Colonic mucosa (tissue), 4 donors: ENCODE measurements around the gene NUDT9. TPM values are rescaled to one million over a fixed set of nuclear protein-coding genes. Genes with fewer than 3 reads are reported as not detected.
"Not testable (repeated sequence)": the region's sequence is repeated elsewhere in the genome, so short reads cannot be mapped to it uniquely, and the experiment has no call there.

Experiments used
- DNase-seq: peaks from one replicate; pipeline ENCODE4 v3.0.0-alpha.2; 2020
- H3K27ac ChIP-seq: fragments of 200-600 bp; one replicate; pipeline ENCODE4 v1.8.0; 2021
- H3K27me3 ChIP-seq: fragments of 200-600 bp; one replicate; pipeline ENCODE4 v1.8.0; 2021
- H3K36me3 ChIP-seq: fragments of 200-600 bp; one replicate; pipeline ENCODE4 v1.8.0; 2021
- H3K4me1 ChIP-seq: fragments of 200-600 bp; one replicate; pipeline ENCODE4 v1.8.0; 2021; ENCODE audit warnings: mild to moderate bottlenecking
- H3K4me3 ChIP-seq: fragments of 200-600 bp; one replicate; pipeline ENCODE4 v1.8.0; 2021
- H3K9ac ChIP-seq, 2 donors: one replicate each; pipeline ENCODE4 v1.7.0; 2013; ENCODE audit warnings: control low read depth in 2 of 2, low read depth in 2 of 2, low read length in 2 of 2
- H3K9me3 ChIP-seq: fragments of 200-600 bp; one replicate; pipeline ENCODE4 v1.8.0; 2021
- intact Hi-C: fragments of 100-400 bp; cut with DNase I; formaldehyde crosslinking; loops from one replicate; pipeline ENCODE4 v1.14.1; 2022
- total RNA-seq, 2 donors: library from RNA; stranded (reverse); fragmentation: NEBNext Ultra II Directional in 1 of 2; extraction: Animal tissue kit (Norgen Biotek cat#: 25700) in 1 of 2; gene quantifications; one replicate each; pipeline ENCODE4 v1.2.1, GENCODE V29; 2021
- TF ChIP-seq, protein P1 (sequence below): fragments of 200-600 bp; IDR thresholded peaks from one replicate; pipeline ENCODE4 v1.8.0; 2022; ENCODE audit warnings: antibody characterized with exemption, mild to moderate bottlenecking
- donor health status: healthy.
- donor health status: DM: no; HTN: no; CAD: no.
- donor health status: DM: no; HTN: no; CAD: no.

NUDT9 gene
- total RNA-seq, 2 donors from 2014 or later = 31.4 to 52.0 TPM

DNA sequence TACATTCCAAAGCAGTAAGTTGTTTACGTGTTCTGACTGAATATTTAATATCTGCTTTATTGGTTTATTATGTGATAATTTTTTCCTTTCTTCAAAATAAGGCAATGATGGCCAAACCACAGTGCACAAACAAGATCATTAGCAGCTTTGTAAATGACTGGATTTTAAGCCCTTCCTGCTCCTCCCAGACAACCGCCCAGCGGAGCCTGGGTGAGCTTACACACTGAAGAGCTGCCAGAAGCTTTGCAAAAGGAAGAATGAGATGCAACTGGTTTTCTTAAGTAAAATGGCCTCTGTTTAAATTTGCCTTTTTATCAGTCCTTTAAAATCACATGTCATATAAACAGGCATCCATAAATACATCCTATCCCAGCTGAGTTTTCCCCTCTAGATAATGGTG lies 54.6 kb downstream of the NUDT9 start:
- intact Hi-C loops = no loop called here
- H3K36me3 ChIP-seq = no peaks in the 10 kb centered on the region
- no peaks in the 10 kb centered on the region for H3K9me3 ChIP-seq
- no peak overlapping the region for H3K27ac ChIP-seq
- no peak for DNase-seq
- H3K4me3 ChIP-seq = no peak overlapping the region
- no peak overlapping the region for H3K9ac ChIP-seq
- H3K27me3 ChIP-seq = no peaks in the 10 kb centered on the region
- no peaks in the 10 kb centered on the region for H3K4me1 ChIP-seq
- TF ChIP-seq, protein P1, sequence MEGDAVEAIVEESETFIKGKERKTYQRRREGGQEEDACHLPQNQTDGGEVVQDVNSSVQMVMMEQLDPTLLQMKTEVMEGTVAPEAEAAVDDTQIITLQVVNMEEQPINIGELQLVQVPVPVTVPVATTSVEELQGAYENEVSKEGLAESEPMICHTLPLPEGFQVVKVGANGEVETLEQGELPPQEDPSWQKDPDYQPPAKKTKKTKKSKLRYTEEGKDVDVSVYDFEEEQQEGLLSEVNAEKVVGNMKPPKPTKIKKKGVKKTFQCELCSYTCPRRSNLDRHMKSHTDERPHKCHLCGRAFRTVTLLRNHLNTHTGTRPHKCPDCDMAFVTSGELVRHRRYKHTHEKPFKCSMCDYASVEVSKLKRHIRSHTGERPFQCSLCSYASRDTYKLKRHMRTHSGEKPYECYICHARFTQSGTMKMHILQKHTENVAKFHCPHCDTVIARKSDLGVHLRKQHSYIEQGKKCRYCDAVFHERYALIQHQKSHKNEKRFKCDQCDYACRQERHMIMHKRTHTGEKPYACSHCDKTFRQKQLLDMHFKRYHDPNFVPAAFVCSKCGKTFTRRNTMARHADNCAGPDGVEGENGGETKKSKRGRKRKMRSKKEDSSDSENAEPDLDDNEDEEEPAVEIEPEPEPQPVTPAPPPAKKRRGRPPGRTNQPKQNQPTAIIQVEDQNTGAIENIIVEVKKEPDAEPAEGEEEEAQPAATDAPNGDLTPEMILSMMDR = no peak

DNA sequence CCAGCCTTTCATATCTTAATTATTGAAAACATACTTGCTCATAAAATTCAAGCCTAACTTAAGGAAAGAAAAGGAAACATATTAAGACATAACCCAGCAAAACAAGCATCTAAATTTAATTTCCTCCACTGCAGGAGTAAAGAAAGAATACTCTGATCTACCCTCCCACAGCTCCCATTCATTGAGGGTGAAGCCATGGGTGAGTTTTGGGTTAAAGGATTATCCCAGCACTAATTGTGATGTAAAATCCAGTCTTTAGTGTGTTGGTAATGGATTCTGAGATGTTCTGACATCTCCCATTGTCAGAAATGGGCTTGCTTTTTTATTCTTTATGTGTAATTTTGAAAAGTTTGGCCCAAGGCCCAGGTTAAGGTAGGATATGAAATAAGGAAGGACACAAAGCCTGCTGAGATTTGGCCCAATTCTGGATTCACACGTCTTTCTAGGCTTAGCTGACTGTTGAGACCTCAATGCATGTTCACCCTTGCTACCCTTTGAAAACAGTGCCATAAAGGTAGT lies 56.4 kb downstream of the NUDT9 start:
- no peaks in the 10 kb centered on the region for H3K4me1 ChIP-seq
- intact Hi-C loops = no loop called here
- H3K4me3 ChIP-seq = no peak overlapping the region
- no peaks in the 10 kb centered on the region for H3K9me3 ChIP-seq
- H3K36me3 ChIP-seq = no peaks in the 10 kb centered on the region
- H3K9ac ChIP-seq = no peak overlapping the region
- DNase-seq = no peak
- no peak overlapping the region for H3K27ac ChIP-seq
- no peaks in the 10 kb centered on the region for H3K27me3 ChIP-seq
- TF ChIP-seq, protein P1 = no peak

DNA sequence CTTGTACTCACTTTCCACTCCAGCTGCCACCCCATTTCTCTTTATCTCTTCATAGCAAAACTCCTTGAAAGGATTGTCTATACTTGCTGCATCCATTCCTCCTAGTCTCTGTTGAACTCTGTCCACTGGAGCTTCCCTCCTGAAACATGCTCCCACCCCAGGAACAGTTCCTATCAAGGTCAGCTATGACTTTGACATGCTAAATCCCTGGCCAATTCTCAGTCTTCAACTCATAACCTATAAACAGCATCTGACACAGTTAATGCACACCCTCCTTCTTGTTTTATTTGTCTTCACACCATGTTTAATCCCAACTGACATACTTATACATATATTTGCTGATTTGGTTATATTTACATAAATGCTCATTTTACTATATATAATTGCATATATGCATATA lies 59.0 kb downstream of the NUDT9 start:
- no peaks in the 10 kb centered on the region for H3K4me1 ChIP-seq
- intact Hi-C loops = no loop called here
- H3K9me3 ChIP-seq = no peaks in the 10 kb centered on the region
- H3K36me3 ChIP-seq = no peaks in the 10 kb centered on the region
- no peak overlapping the region for H3K4me3 ChIP-seq
- no peaks in the 10 kb centered on the region for H3K27me3 ChIP-seq
- no peak overlapping the region for H3K9ac ChIP-seq
- DNase-seq = no peak
- TF ChIP-seq, protein P1 = no peak
- H3K27ac ChIP-seq = no peak overlapping the region

DNA sequence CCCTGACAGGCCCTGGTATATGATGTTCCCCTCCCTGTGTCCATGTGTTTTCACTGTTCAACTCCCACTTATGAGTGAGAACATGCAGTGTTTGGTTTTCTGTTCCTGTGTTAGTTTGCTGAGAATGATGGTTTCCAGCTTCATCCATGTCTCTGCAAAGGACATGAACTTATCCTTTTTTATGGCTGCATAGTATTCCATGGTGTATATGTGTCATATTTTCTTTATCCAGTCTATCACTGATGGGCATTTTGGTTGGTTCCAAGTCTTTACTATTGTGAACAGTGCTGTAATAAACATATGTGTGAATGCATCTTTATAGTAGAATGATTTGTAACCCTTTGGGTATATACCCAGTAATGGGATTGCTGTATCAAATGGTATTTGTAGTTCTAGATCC lies 60.9 kb downstream of the NUDT9 start:
- intact Hi-C loops, H3K9ac ChIP-seq, DNase-seq, H3K4me1 ChIP-seq, H3K27me3 ChIP-seq, H3K36me3 ChIP-seq, H3K27ac ChIP-seq, H3K9me3 ChIP-seq, H3K4me3 ChIP-seq: not testable (repeated sequence)

DNA sequence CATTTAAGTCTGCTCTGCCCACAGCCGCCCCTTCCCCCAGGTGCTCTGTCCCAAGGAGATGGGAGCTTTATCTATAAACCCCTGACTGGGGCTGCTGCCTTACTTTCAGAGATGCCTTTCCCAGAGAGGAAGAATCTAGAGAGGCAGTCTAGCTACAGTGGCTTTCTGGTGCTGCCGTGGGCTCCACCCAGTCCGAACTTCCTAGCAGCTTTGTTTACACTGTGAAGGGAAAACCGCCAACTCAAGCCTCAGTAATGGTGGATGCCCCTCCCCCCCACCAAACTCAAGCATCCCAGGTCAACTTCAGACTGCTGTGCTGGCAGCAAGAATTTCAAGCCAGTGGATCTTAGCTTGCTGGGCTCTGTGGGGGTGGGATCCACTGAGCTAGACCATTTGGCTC lies 66.3 kb downstream of the NUDT9 start:
- H3K27ac ChIP-seq, H3K36me3 ChIP-seq, H3K4me1 ChIP-seq, H3K9me3 ChIP-seq, intact Hi-C loops, H3K9ac ChIP-seq, H3K4me3 ChIP-seq, H3K27me3 ChIP-seq: not testable (repeated sequence)
- peak; percentile 28 for DNase-seq

DNA sequence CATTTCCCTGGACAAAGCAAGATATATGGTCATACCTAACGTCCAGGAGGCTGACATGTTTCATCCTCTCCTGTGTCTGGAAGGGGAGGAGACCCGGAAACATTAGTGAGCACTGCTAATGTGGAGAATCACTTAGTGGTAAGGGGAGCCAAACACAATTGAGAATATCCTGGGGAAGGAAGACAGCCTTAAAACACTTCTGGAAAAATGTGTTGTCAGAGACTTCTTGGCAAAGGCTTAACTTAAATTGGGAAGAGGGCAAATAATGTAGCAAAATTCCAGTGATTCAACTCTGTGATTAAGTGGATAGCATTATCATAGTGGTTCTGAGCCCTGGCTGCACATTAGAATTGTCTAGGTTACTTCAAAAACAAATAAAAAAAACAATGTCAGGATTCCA lies 67.3 kb downstream of the NUDT9 start:
- H3K36me3 ChIP-seq = no peaks in the 10 kb centered on the region
- no peak overlapping the region for H3K4me3 ChIP-seq
- H3K9ac ChIP-seq = no peak overlapping the region
- TF ChIP-seq, protein P1 = no peak
- H3K9me3 ChIP-seq = no peaks in the 10 kb centered on the region
- H3K4me1 ChIP-seq = no peaks in the 10 kb centered on the region
- H3K27me3 ChIP-seq = no peaks in the 10 kb centered on the region
- intact Hi-C loops = no loop called here
- H3K27ac ChIP-seq = no peak overlapping the region
- DNase-seq = no peak
